Measurements from ENCODE around the gene LRRC32. TPM values are rescaled to one million over a fixed set of nuclear protein-coding genes. Genes with fewer than 3 reads are reported as not detected.

LRRC32 gene
- total RNA-seq, 1 experiment from 2014 or later, result 0.15 TPM

GRCh38 chr11:76623171-76623883 lies 47.2 kb downstream of the LRRC32 start:
- ATAC-seq, result no peak
- no TSS peak for BruUV-seq (replicated peaks)

GRCh38 chr11:76622493-76623094 lies 48.0 kb downstream of the LRRC32 start:
- DNase-seq (ENCODE audit: low read depth, low spot score) (no peak), ATAC-seq (no peak)
- ChIA-PET POLR2A (no interaction called here), CTCF (no interaction called here)
- Histone ChIP-seq H3K4me3 (ENCODE audit: low read depth in 2 of 2, low read length in 2 of 2) (no peak overlapping the region), H3K27ac (ENCODE audit: low read length) (no peak overlapping the region), H3K9me3 (ENCODE audit: control insufficient read depth, insufficient read depth, low read depth, low read length) (no peaks in the 10 kb centered on the region), H3K27me3 (ENCODE audit: control insufficient read depth, insufficient read depth, low read length) (no peaks in the 10 kb centered on the region), H3K36me3 (ENCODE audit: control insufficient read depth, insufficient read depth, low read length) (no peaks in the 10 kb centered on the region), H3K4me1 (ENCODE audit: control insufficient read depth, insufficient read depth, low read length) (no peaks in the 10 kb centered on the region)
- in situ Hi-C loops (cut with HindIII; ENCODE audit: low pct_unique_long_range_greater_than_20kb, low sequenced_read_pairs), result no loop called here
- intact Hi-C loops (cut with micrococcal nuclease; ENCODE audit: unreplicated experiment), result no loop called here
- no TSS peak for BruUV-seq (replicated peaks)
- TF ChIP-seq SIN3A (IDR thresholded peaks at IDR 0.05; ENCODE audit: borderline replicate concordance, insufficient read depth, low read depth, low read length) (no peak), TCF7L2 (IDR thresholded peaks at IDR 0.05; ENCODE audit: low read depth, low read length) (no peak)

More at GRCh38 chr11:76623171-76623883, 47.2 kb downstream of the LRRC32 start:
- ChIA-PET CTCF (no interaction called here), POLR2A (no interaction called here)
- Histone ChIP-seq H3K9me3 (ENCODE audit: control insufficient read depth, insufficient read depth, low read depth, low read length) (no peaks in the 10 kb centered on the region), H3K27ac (ENCODE audit: low read length) (no peak overlapping the region), H3K4me3 (ENCODE audit: low read depth in 2 of 2, low read length in 2 of 2) (no peak overlapping the region), H3K27me3 (ENCODE audit: control insufficient read depth, insufficient read depth, low read length) (no peaks in the 10 kb centered on the region), H3K36me3 (ENCODE audit: control insufficient read depth, insufficient read depth, low read length) (no peaks in the 10 kb centered on the region), H3K4me1 (ENCODE audit: control insufficient read depth, insufficient read depth, low read length) (no peaks in the 10 kb centered on the region)
- intact Hi-C loops (cut with micrococcal nuclease; ENCODE audit: unreplicated experiment), result no loop called here
- DNase-seq (ENCODE audit: low read depth, low spot score), result no peak
- TF ChIP-seq POLR2AphosphoS5 (IDR thresholded peaks at IDR 0.05; ENCODE audit: low read depth, low read length), result no peak
- no peak for TF ChIP-seq CTCF (IDR thresholded peaks at IDR 0.05)
- TF ChIP-seq REST (IDR thresholded peaks at IDR 0.05; ENCODE audit: insufficient read depth in 1 of 2, low read depth in 2 of 2, low read length in 1 of 2), result no peak
- in situ Hi-C loops (cut with HindIII; ENCODE audit: low pct_unique_long_range_greater_than_20kb, low sequenced_read_pairs), result no loop called here

- in situ Hi-C loops (cut with HindIII; ENCODE audit: low pct_unique_long_range_greater_than_20kb, low sequenced_read_pairs) (no loop called here), intact Hi-C loops (cut with micrococcal nuclease; ENCODE audit: unreplicated experiment) (no loop called here)
- Histone ChIP-seq H3K27me3 (ENCODE audit: control insufficient read depth, insufficient read depth, low read length) (no peaks in the 10 kb centered on the region), H3K9me3 (ENCODE audit: control insufficient read depth, insufficient read depth, low read depth, low read length) (no peaks in the 10 kb centered on the region), H3K27ac (ENCODE audit: low read length) (no peak overlapping the region), H3K4me1 (ENCODE audit: control insufficient read depth, insufficient read depth, low read length) (no peaks in the 10 kb centered on the region), H3K36me3 (ENCODE audit: control insufficient read depth, insufficient read depth, low read length) (no peaks in the 10 kb centered on the region), H3K4me3 (ENCODE audit: low read depth in 2 of 2, low read length in 2 of 2) (no peak overlapping the region)
- DNase-seq (ENCODE audit: low read depth, low spot score) (no peak), ATAC-seq (no peak)
- no TSS peak for BruUV-seq (replicated peaks)
- CTCF ChIA-PET, result no interaction called here
- POLR2A ChIA-PET, result no interaction called here
- TF ChIP-seq SIN3A (IDR thresholded peaks at IDR 0.05; ENCODE audit: borderline replicate concordance, insufficient read depth, low read depth, low read length), result no peak
- TF ChIP-seq REST (IDR thresholded peaks at IDR 0.05; ENCODE audit: insufficient read depth in 1 of 2, low read depth in 2 of 2, low read length in 1 of 2), result no peak
- no peak for TF ChIP-seq TCF7L2 (IDR thresholded peaks at IDR 0.05; ENCODE audit: low read depth, low read length)
- TF ChIP-seq POLR2AphosphoS5 (IDR thresholded peaks at IDR 0.05; ENCODE audit: low read depth, low read length), result no peak
- TF ChIP-seq CTCF (IDR thresholded peaks at IDR 0.05), result no peak
These were observed 48.7 kb downstream of the LRRC32 start for GRCh38 chr11:76621868-76622267.

Measured in Panc1 (cell line).